GM20431 (cell line): ENCODE data around the gene SPDEF.

Experiments used
- in situ Hi-C: fragments of 300-500 bp; cut with MseI, MboI; formaldehyde crosslinking; loops from one replicate; pipeline ENCODE4 v1.15.0; 2020; ENCODE audit warnings: low sequenced_read_pairs; ENCODE audit not compliant: unreplicated experiment

The SPDEF gene

DNA sequence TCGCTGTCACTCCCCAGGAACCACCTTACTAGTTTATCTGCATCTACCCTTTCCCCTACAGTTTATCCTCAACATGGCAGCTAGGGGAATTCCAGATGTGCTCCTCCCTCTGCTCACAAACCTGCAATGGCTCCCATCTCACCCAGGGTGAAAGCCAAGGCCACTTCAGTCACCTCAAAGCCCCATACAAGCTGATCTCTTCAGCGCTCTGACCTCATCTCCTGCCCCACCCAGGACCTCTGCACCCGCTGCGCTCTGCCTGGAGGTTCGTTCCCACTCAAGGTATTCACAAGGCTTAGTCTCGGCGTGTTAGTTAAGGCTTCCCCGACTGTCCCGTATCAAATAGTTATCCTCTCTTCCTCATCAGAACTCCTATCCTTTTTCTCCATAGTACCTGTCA is 28.6 kb upstream of the SPDEF start:
- in situ Hi-C loops = no loop called here

DNA sequence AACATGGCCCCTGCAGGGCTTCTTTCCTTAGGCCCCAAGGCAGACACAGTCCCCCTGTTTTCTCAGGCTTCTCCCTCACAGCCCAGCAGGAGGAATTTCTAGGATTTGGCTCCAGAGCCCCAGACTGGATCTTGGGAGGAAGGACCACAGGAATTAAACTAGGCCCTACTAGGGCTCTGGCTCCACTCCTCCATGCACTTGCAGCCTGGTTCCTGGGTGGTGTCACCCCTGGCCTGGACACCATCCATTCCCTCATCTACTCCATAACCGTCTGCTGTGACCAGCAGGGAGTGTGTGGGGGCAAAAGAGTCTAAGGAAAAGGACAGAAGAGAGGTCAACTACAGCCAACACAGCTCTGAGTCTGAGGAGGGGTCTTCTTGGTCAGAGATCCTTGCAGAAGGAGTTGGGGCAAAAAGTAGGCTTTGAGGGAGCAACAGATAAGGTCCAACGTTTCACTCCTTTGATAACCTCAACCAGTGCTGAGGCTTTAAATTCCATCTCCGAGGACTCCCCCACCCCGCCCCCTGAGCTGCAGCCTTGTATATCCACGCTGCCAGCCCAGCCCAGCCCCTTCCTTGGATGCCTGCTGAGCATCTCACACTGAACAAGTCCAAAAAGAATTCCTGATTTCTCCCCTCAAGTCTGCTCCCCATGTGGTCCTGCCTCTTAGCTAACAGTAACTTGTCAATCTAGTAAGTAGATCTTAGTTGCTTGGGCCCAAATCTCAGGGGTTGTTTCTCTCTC is 27.9 kb upstream of the SPDEF start:
- in situ Hi-C loops = no loop called here

GRCh38 chr6:34583461-34583860 is 27.3 kb upstream of the SPDEF start:
- in situ Hi-C loops = no loop called here

DNA sequence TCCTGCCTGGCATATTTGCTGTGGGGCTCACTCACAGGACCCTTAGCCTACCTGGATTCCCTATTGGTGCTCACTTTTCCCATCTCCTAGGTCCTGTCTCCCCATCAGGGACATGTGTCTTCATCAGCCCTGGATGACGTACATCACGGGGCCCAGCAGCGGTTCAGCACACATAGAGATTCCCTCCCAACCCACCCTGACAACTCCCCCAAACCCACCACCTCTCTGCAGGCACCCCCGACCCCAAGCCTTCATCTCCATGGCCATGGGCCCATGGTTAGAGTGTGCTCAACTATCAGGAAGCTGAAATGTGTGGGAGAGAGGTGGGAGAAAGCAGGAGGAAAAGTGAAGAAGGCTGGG is 25.4 kb upstream of the SPDEF start:
- in situ Hi-C loops = no loop called here

GRCh38 chr6:34580707-34581560 is 24.8 kb upstream of the SPDEF start:
- in situ Hi-C loops = no loop called here

DNA sequence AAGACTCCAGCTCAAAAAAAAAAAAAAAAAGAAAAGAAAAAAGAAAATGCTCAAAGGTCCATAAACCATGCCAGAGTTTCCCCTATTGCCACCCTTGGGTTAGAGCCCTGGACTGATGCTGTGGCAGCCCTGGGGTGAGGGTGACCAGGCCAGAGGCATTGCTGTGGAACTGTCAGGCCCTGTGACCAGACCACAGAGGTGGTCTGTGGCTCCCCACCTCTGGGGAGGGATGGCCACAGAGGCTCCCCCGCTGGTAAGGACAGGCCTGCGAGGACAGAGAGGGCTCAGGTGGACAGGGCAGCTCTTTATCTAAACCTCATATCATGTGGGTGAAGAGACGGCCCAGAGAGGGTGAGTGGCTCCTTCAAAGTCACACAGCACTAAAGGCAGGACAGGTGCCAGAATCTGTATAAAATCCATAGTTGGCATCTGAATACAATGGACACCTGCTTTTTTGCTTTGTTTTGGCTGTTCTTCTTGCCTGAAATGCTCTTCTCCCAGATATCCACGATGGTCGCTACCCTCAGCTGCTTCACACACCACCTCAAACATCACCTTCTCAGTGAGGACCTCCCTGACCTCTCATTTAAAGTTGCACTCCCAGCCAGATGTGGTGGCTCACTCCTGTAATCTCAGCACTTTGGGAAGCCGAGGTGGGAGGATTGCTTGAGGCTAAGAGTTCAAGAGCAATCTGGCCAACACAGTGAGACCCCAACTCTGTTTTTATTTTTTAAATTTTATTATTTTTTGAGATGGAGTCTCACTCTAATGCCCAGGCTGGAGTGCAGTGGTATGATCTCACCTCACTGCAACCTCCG is 22.5 kb upstream of the SPDEF start:
- in situ Hi-C loops = no loop called here

- in situ Hi-C loops = no loop called here
These were observed 20.3 kb upstream of the SPDEF start for GRCh38 chr6:34576286-34576955.

GRCh38 chr6:34575326-34575725 is 19.2 kb upstream of the SPDEF start:
- in situ Hi-C loops = no loop called here

DNA sequence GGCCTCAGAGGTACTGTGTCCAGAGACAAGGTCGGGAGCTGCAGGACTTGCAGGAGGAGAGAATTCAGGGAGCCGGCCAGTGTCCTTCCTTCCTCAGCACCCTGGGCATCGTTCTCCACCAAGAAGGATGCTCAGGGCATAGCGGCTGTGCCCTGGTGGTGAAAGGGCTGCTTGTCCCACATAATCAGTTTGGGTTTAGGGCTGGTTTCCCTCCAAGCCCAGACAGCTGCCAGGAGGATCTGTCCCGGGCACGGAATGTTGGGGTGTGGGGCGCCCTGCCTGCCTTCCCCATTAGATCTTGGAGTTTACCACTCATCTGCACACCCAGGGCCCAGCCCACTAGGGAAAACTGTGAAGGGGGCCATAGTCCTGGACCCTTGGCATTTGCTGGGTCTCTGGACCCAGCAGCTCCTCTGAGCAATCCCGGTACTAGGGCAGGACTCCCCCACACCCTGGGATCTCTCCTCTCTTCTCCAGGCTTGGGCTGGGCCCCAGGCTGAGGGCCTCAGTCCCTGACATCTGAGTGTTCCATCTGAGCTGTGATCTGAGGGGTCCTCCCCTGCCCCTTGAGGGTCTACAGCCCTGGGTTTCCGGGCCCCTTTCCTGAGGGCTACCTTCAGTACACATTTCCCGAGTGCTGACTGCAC is 18.6 kb upstream of the SPDEF start:
- in situ Hi-C loops = no loop called here

DNA sequence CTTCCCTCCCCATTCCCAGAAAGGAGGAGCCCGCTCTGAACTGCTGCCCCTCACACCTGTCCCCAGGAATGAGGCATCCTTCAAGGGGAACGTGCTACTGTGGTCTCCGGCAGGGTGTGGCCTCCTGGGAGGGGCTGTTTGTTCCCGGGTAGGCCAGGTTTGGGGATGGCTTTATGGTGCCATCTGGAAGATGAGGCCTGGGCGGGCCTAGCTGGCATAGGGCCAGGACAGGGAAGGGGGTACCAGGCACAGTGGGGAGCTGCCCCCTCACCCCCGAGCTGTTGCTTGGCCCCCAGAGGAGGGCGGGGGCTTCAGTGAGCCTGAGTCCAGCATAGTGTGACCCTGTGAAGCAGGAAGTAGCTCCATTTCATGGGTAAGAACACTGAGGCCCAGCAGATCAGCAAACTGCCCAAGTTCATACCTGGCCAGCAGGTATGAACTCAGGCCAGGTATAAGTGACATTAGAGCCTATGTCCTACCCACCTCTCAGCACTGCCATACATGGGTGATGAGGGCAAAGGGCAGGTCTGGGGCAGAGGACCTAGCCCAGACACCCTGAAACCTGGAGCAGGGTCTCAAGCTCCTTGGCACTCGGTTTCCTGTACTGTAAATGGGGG is 17.5 kb upstream of the SPDEF start:
- in situ Hi-C loops = no loop called here

DNA sequence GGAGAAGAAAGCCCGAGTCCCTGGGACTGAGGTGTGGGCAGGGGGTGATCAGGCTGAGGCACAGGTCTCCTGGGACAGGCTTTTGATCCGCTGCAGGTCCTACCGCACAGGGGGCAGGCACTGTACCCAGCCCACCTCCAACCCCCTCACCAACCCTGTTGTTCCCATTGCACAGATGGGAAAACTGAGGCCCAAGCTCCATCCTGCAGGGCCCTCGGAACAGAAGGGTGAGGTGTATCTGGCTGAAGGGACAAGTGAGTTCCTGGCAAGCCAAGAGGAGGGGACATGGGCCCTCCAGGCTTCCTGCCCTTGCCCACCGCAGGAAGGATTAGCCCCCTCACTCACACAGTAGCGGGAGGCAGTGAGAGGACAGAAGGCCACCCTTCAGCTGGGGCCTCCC is 16.5 kb upstream of the SPDEF start:
- in situ Hi-C loops = no loop called here

DNA sequence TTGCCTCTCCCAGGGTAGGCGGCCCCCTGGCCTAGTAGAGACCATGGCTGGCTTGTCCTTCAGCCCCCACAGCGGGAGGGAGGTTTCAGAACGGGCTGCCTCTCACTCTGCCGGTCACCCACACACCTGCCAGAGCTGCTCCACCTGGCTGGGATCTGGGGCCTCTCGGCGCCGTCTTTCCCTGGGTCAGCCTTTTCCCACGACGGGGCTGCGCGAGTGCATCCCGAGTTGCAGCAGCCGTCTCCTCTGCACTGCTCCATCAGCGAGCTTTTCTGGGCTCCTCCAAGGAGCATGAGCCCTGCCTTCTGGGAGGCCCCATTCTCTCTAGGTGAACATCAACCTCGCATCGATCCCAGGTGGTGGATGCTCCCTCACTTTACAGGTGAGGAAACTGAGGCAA is 15.9 kb upstream of the SPDEF start:
- in situ Hi-C loops = no loop called here

DNA sequence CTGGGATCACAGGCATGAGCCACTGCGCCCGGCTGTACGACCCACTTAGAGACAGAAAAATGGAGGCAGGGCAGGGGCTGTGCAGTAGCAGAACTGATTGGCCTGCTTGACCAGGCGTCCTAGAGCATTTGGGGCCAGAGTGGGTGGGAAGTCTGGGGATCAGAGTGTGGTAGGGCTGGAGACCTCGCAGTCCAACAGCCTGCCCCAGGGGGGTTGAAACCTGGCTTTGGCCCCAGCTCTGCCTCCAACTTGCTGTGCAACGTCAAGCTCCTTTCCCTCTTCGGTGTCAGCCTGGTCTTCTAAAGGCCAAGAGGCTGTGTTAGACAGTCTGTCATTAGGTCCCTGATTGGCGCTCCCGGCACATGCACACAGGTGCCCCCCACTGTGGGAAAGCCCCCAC is 15.3 kb upstream of the SPDEF start:
- in situ Hi-C loops = no loop called here

DNA sequence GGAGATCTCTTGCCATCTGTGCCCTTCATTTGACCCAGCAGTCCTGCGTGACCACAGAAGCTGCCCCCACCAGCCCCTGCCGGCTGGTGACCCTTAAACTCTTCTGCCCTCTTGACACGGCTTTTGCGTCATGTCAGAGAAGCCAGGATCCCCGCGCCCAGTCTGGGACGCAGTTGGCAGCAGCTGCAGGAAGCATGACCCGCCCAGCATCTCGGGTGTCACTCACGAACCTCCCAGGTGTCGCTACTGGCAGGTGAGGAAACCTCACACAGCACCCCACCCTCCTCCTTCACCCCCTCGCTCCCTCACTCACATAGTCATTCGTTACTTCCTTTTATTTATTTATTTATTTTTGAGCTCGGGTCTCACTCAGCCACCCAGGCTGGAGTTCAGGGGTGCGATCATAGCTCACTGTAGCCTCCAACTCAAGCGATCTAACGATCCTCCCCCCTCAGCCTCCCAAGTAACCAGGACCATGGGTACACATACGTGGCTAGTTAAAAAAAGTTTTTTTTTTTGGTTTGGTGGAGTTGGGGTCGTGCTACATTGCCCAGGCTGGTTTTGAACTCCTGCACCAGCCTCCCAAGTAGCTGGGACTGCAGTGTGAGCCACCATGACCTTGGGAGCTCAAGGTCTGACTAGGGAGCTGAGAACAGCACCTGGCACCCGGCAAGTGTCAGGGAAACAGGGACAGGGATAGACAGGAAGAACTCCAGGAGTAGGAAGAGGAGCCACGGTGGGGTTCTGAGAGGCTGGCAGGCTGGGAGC is 14.1 kb upstream of the SPDEF start:
- in situ Hi-C loops = no loop called here

DNA sequence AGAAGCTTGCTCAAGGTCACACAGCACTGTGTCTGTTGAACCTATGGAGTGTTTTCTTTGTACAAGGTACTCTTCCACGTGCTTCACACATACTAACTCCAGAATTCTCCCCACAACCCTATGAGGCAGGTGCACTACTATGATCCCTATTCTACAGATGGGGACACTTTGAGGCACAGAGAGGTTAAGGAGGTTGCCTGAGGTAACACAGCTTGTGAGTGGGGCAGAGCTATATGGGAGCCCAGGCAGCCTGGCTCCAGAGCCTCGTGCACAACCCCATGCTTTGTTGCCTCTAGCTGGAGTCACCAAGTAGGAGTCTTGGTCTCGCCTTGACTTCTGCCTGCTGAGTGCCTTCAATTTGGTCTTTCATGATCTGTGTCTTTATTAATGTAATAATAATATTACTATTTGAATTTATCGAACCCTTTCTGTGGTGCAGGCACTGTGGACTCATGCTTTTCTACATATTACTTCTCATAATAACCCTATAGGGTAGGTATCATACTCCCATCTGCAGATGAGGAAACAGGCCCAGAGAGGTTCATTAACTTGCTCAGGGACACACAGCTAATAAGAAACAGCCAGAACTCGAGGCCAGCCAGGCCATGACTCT is 13.3 kb upstream of the SPDEF start:
- in situ Hi-C loops = no loop called here

DNA sequence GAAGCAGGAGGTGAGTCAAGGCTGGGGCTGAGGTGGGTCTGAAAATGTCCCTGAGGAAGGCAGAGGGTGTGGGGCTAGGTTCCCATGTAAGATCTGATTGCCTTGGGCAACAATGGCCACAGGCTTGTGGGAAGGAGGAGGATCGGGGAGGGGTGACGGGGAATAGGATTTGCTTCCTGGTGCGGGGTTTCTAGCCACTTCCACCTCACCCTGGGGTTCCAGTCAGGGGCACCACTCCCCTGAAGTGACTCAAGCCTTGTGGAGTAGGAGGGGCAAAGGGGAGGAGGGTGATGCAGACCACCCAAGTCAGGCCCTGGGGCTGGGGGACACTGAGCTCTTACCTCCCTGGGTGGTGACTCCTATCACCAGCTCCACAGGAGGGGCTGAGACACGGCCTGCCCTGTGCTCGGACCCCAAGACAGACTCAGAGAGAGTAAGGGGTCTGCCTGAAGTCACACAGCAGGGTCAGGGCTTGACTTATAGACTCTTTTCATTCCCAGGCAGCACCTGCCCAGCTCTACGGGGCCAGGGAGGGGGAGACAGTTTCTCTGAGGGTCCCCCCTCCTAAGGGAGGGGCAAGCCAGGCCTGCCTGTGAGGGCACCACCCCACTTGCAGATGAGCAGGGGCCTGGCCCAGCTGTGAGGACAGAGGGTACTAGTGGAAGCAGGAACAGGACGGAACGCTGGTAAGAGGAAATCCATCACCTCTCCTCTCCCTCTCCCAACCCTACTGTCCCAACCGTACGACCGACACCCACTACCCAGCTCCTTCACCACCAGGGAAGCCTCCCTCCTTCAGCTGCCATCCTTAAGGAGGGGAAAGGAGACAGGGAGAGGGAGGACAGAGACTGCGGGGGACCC is 12.4 kb upstream of the SPDEF start:
- in situ Hi-C loops = no loop called here

DNA sequence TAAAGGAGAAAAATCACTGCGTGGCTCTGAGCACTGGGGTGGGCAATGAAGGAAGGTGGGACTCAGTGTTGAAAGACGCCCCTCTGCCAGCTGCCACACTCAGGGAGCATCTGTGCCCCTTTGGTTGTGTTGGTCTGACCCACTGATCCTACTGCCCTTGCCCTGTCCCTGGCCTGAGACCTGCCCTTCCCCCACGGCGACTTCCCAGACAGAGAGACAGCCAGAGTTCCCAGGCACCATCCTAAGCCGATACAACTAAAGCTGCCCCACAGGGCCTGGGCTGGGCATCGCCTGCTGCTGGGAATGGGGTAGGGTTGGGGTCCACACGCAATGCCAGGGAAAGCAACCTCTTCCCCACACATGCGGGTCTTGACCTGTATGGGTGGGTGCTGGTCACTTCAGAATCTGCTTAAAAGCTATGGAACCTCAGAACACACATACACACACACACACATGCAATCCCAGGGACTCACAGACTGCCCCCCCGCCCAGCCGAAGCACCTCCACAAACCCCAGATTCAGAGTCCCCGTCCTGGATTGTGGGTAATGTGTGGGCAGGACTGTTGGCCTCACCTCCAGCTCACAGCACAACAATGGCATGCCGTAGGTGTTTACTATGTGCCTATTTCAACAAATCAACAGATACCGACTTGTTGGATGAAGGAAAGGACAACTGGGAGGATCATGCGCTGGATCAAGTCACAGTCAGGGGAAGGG is 10.9 kb upstream of the SPDEF start:
- in situ Hi-C loops = no loop called here
